HFFc6 (cell line): ENCODE data around the gene SNX21. TPM values are rescaled to one million over a fixed set of nuclear protein-coding genes. Genes with fewer than 3 reads are reported as not detected.

Experiments
- DNase-seq: peaks from one replicate; pipeline ENCODE4 v3.0.0-alpha.2; 2018
- H3K27ac Mint-ChIP-seq: 2 replicates; pipeline ENCODE4 v1.8.0; 2020; ENCODE audit warnings: mild to moderate bottlenecking, mixed read lengths
- H3K27me3 Mint-ChIP-seq: 2 replicates; pipeline ENCODE4 v1.8.0; 2021; ENCODE audit warnings: mild to moderate bottlenecking, moderate library complexity, mixed read lengths; ENCODE audit not compliant: insufficient read depth
- H3K36me3 Mint-ChIP-seq: 2 replicates; pipeline ENCODE4 v1.8.0; 2021; ENCODE audit warnings: low read depth, mixed read lengths
- H3K4me1 Mint-ChIP-seq: 2 replicates; pipeline ENCODE4 v1.8.0; 2020; ENCODE audit warnings: low read depth, mixed read lengths
- H3K4me3 Mint-ChIP-seq: 2 replicates; pipeline ENCODE4 v1.8.0; 2020; ENCODE audit warnings: mild to moderate bottlenecking, moderate library complexity, mixed read lengths
- H3K9me3 Mint-ChIP-seq: 2 replicates; pipeline ENCODE4 v1.8.0; 2020; ENCODE audit warnings: mild to moderate bottlenecking, mixed read lengths
- CTCF ChIP-seq: fragments of 200-600 bp; sonication (generic); IDR thresholded peaks from 2 replicates; pipeline ENCODE4 v1.5.0; 2021; ENCODE audit warnings: antibody characterized with exemption, mild to moderate bottlenecking
- total RNA-seq, 6 experiments: library from RNA; stranded (reverse); fragmentation: NEBNext Ultra II Directional; extraction: Animal tissue kit (Norgen Biotek cat#: 25700); gene quantifications; 2 replicates in 1 of 6; 3 replicates in 5 of 6; pipeline ENCODE4 v1.2.3, GENCODE V29; 2021

SNX21 gene
- total RNA-seq, 6 experiments from 2014 or later, result 21.9 to 25.1 (median 22.7) TPM

DNA sequence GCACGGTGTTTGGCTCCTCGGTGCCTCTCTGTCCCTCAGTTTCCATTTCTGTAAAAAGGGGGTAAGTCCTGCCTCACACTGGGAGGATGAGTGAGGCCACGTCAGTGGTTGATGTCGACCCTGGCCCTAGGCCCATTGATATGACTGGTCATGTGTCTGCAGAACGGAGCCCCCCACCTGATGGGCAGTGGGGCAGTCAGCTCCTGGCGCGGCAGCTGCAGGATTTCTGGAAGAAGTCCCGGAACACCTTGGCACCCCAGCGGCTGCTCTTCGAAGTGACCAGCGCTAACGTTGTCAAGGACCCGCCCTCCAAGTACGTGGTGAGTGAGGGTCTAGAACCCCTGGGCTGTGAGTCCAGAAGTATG lies 1.2 kb downstream of the SNX21 start:
- TF ChIP-seq CTCF, result no peak
- DNase-seq, result no peak
- peak overlapping the region; percentile 85 for H3K27ac Mint-ChIP-seq
- peaks cover 13% of the 10 kb centered on the region; the same call in 1 of the 2 replicates for H3K36me3 Mint-ChIP-seq
- H3K4me1 Mint-ChIP-seq, result peaks cover 42% of the 10 kb centered on the region
- H3K4me3 Mint-ChIP-seq, result peak overlapping the region; percentile 91
- H3K27me3 Mint-ChIP-seq, result peaks cover 3% of the 10 kb centered on the region
- H3K9me3 Mint-ChIP-seq, result no peaks in the 10 kb centered on the region

DNA sequence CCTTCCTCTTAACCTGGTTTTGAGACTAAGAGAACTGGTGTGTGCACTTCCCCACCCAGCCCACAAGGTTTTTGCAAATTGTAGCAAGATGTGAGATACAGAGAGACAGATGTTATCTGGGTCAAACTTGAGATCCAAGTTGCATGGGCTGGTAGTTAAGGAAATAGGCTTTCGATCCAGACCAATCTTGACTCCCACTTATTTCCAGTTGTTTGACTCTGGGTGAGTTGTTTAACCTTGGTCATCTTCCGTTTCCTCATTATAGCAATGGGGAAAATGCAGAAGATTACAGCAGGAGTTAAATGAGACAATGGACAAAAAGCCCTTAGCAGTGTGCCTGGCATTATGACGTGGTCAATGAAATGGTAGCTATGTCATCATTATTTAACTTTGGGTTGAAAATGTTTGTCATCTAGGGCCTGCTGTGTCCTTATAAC lies 1.7 kb downstream of the SNX21 start:
- Mint-ChIP-seq H3K36me3 (peaks cover 13% of the 10 kb centered on the region; the same call in 1 of the 2 replicates), H3K9me3 (no peaks in the 10 kb centered on the region), H3K4me1 (peaks cover 42% of the 10 kb centered on the region), H3K27me3 (peaks cover 3% of the 10 kb centered on the region; the same call in 1 of the 2 replicates), H3K4me3 (peak overlapping the region; percentile 91), H3K27ac (peak overlapping the region; percentile 85)
- no peak for DNase-seq
- no peak for TF ChIP-seq CTCF

- Mint-ChIP-seq H3K27me3 (no peaks in the 10 kb centered on the region; the same call in 1 of the 2 replicates), H3K4me3 (peak overlapping the region; percentile 91), H3K4me1 (peaks cover 42% of the 10 kb centered on the region), H3K27ac (peak overlapping the region; percentile 85), H3K9me3 (no peaks in the 10 kb centered on the region), H3K36me3 (peaks cover 13% of the 10 kb centered on the region; the same call in 1 of the 2 replicates)
- TF ChIP-seq CTCF, result no peak
- DNase-seq, result no peak
Observed at GRCh38 chr20:45835825-45836224, 2.2 kb downstream of the SNX21 start.

GRCh38 chr20:45836841-45837240 lies 3.2 kb downstream of the SNX21 start:
- no peaks in the 10 kb centered on the region for H3K9me3 Mint-ChIP-seq
- peak overlapping the region; percentile 69 for H3K27ac Mint-ChIP-seq
- DNase-seq, result no peak
- peaks cover 13% of the 10 kb centered on the region; the same call in 1 of the 2 replicates for H3K36me3 Mint-ChIP-seq
- H3K4me1 Mint-ChIP-seq, result peaks cover 42% of the 10 kb centered on the region
- no peak overlapping the region; the same call in 1 of the 2 replicates for H3K4me3 Mint-ChIP-seq
- H3K27me3 Mint-ChIP-seq, result no peaks in the 10 kb centered on the region; the same call in 1 of the 2 replicates
- no peak for TF ChIP-seq CTCF

- no peak for DNase-seq
- Mint-ChIP-seq H3K27me3 (peaks cover 2% of the 10 kb centered on the region; the same call in 1 of the 2 replicates), H3K4me3 (no peak overlapping the region), H3K36me3 (peaks cover 19% of the 10 kb centered on the region; the same call in 1 of the 2 replicates), H3K27ac (no peak overlapping the region), H3K9me3 (no peaks in the 10 kb centered on the region), H3K4me1 (peaks cover 29% of the 10 kb centered on the region)
- TF ChIP-seq CTCF, result 0 out of 2 replicates have a peak, but pooled peaks have one; percentile 18
Observed at GRCh38 chr20:45840700-45841198, 7.2 kb downstream of the SNX21 start.
